IPS-15b (cell line): ENCODE measurements around the gene ATP8B1.

ENCODE experiments used
- H3K27me3 ChIP-seq: one replicate; pipeline ENCODE4 v1.6.1; 2013; ENCODE audit warnings: low read length; ENCODE audit not compliant: control insufficient read depth, insufficient read depth
- H3K36me3 ChIP-seq: one replicate; pipeline ENCODE4 v1.6.1; 2013; ENCODE audit warnings: low read length; ENCODE audit not compliant: control insufficient read depth, insufficient read depth
- H3K4me1 ChIP-seq: one replicate; pipeline ENCODE4 v1.6.1; 2013; ENCODE audit warnings: mild to moderate bottlenecking, low read length; ENCODE audit not compliant: control insufficient read depth, insufficient read depth
- H3K4me3 ChIP-seq: one replicate; pipeline ENCODE4 v1.5.1; 2013; ENCODE audit warnings: low read depth, low read length
- H3K9ac ChIP-seq: one replicate; pipeline ENCODE4 v1.6.1; 2013; ENCODE audit warnings: low read depth, mild to moderate bottlenecking, low read length
- H3K9me3 ChIP-seq: one replicate; pipeline ENCODE4 v1.6.1; 2013; ENCODE audit warnings: mild to moderate bottlenecking, low read length; ENCODE audit not compliant: control insufficient read depth, insufficient read depth

ATP8B1 gene

DNA sequence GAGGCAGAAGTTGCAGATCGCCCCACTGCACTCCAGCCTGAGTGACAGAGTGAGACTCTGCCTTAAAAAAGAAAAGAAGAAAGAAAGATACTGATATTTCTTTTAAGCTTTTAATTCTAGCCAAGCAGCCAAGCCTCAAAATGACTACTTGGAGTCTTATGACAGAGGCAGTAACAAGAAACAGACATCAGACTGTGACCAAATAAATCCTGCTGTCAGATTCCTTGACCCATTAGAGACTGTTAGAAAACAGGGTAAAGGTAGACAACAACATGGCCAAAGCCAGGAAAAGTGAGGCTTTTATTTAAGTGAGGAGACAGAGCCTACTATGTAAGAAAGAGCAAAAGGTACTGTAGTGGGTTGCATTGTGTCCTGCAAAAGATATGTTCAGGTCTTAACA is 98.1 kb downstream of the ATP8B1 start:
- Histone ChIP-seq H3K9ac (no peak overlapping the region), H3K9me3 (no peaks in the 10 kb centered on the region), H3K4me1 (no peaks in the 10 kb centered on the region), H3K4me3 (no peak overlapping the region), H3K36me3 (no peaks in the 10 kb centered on the region), H3K27me3 (no peaks in the 10 kb centered on the region)

DNA sequence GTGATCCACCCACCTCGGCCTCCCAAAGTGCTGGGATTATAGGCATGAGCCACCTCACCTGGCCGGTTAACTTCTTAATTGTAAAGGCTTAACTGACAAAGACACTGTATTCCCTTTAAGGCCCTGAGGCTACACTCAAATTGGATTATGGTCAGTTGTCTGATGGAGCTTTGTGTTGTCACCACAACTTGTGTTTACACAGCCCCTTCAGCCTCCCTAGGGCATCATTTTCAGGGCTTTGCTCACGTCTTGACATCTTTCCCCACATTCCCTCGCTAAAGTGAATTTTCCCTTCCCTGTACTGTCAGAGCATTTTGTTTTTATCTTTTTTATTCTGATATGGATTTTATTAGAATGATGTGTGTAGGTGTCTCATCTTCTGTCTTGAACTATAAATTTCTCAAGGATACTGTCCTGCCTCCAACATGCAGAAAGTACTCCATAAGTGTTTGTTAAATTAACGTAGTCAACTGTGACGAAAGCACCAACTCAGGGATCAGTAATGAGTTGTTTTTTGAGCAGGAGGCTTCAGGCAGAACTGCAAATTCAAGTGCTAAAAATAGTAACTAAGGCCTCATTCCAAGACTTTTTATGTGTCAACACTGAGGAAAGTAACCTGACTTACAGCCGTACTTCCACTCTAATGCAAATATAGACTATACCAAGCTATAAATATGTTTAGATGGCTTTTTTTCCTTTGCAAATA is 104.4 kb downstream of the ATP8B1 start:
- H3K9me3 ChIP-seq, result no peaks in the 10 kb centered on the region
- H3K27me3 ChIP-seq, result no peaks in the 10 kb centered on the region
- no peaks in the 10 kb centered on the region for H3K36me3 ChIP-seq
- H3K9ac ChIP-seq, result no peak overlapping the region
- H3K4me3 ChIP-seq, result no peak overlapping the region
- no peaks in the 10 kb centered on the region for H3K4me1 ChIP-seq

DNA sequence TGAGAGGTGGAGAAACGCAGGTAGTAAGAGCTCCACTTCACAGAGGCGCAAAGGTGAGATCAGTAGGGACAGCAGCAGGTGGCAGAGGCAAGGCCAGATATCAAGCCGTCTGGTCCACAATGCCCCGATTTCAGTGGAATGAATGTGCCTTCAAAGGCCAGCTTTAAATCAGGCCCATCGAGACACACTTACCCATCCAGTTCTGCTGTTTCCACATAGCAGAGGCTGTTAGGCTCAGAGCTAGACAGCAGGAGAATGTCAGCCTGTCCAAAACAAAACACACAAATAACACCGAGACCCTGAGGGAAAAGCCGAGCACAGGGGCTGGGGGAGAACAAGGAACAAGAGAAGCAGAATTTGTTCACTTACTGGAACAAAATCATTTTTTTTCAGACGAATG is 105.7 kb downstream of the ATP8B1 start:
- Histone ChIP-seq H3K9me3 (no peaks in the 10 kb centered on the region), H3K9ac (no peak overlapping the region), H3K36me3 (no peaks in the 10 kb centered on the region), H3K27me3 (no peaks in the 10 kb centered on the region), H3K4me1 (no peaks in the 10 kb centered on the region), H3K4me3 (no peak overlapping the region)

DNA sequence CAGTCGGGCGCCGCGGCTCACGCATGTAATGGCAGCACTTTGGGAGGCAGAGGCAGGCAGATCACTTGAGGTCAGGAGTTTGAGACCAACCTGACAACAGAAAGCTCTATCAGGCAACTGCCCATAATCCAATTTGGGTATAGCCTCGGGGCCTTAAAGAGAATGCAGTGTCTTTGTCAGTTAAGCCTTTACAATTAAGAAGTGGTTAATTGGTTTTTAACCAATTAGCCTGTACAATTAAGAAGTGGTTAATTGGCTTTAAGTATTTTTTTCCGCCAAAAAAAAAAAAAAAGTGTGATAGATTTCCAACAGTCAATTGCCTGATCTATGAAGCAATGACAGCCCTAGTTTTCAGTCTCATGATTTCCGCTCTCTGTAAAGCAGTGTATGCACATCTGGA is 106.8 kb downstream of the ATP8B1 start:
- Histone ChIP-seq H3K9me3 (no peaks in the 10 kb centered on the region), H3K27me3 (no peaks in the 10 kb centered on the region), H3K36me3 (no peaks in the 10 kb centered on the region), H3K4me3 (no peak overlapping the region), H3K4me1 (no peaks in the 10 kb centered on the region), H3K9ac (no peak overlapping the region)

DNA sequence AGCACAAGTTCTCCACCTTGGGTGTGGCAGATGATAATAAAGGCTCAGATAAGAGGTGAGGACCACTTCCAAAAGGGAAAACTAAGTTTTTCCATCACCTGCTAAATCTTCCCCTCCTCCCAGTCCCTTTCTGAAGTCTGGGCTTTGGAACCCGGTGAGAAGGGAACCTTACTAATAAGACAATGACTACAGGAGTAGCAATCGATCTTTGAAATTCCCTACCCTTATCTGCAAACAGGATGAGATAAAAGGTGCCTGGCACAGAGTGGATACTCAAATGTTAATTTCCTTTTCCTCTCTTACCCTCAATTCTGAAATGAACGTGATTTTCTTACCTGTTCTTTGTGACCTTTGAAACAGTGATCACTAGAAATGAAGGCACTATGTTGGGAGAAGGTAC is 111.8 kb downstream of the ATP8B1 start:
- Histone ChIP-seq H3K4me1 (no peaks in the 10 kb centered on the region), H3K4me3 (no peak overlapping the region), H3K9me3 (no peaks in the 10 kb centered on the region), H3K36me3 (peaks cover 2% of the 10 kb centered on the region), H3K9ac (no peak overlapping the region), H3K27me3 (no peaks in the 10 kb centered on the region)

DNA sequence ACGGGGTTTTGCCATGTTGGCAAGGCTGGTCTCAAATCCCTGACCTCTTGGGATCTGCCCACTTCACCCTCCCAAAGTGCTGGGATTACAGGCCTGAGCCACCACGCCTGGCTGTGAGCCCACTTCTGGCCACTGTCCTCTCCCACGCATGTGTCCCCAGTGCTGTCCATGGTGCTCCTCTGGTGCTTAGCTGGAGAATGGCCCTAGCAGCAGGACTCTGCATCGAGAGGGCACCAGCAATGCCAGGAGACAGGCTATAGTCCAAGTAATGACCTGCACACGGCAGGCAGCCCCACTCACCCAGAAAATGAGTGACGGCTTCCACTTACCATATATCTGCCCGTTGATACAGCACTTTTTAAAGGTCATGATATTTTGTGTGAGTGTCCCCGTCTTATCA is 115.1 kb downstream of the ATP8B1 start:
- no peaks in the 10 kb centered on the region for H3K27me3 ChIP-seq
- H3K4me3 ChIP-seq, result no peak overlapping the region
- peaks cover 2% of the 10 kb centered on the region for H3K36me3 ChIP-seq
- no peaks in the 10 kb centered on the region for H3K9me3 ChIP-seq
- H3K9ac ChIP-seq, result no peak overlapping the region
- H3K4me1 ChIP-seq, result no peaks in the 10 kb centered on the region

DNA sequence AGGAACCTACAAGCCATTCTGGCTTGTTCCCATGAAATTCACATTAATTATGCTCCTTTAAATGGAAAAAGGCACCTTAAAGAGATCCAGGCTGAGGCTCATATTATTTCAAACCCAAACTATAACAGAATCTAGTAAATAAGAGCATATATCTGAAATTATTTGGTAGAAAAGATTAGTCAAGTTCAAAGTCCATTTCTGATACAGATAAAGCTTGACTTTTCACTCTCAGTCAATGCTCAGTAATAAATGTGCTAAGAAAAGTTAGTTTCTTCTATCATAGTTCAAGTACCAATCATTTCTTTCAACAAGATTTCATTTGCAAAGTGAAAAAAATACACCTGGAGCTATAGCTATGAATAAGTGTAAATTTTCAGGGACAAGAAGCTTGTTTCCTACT is 119.6 kb downstream of the ATP8B1 start:
- Histone ChIP-seq H3K4me3 (no peak overlapping the region), H3K4me1 (no peaks in the 10 kb centered on the region), H3K9ac (no peak overlapping the region), H3K27me3 (no peaks in the 10 kb centered on the region), H3K9me3 (no peaks in the 10 kb centered on the region), H3K36me3 (peaks cover 2% of the 10 kb centered on the region)

DNA sequence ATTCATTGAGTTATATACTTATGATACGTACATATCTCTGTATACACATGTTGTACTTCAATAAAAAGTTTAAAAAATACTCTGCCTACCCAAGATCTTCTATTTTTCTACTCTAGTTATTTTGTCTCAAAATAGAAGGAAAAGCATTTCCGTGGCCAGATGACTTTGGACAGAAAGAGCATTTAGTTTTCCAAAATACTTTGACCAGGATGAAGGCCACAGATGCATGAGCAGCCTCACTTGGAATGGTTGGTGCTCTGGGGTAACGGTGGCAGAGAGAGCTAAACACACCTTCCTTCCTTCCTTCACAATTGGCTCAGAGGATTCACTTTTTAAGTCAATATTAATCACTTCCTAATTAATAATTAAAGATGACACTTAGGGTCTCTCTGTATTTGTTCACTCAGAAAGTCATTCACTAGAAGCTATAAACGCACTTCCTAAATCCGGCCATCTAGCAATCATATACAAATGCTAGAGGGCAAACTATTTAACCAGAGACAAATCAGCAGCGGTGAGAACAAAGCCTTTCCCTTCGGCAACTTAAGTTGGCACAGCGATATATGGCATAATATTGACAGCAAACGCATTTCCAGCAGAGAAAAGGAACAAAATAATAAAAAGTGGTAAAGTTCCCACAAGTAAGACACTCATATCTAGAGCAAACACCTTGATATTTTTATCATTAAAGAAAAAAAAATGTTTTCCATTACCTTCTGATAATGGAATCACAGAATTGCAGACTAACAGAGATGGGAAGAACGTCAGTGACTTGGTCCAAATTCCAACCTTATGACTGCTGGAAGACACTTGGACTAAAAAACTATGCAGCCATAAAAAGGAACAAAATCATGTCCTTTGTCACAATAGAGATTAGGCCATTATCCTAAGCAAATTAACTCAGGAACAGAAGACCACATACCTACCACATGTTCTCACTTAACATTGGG is 125.6 kb downstream of the ATP8B1 start:
- H3K4me1 ChIP-seq, result no peaks in the 10 kb centered on the region
- H3K36me3 ChIP-seq, result no peaks in the 10 kb centered on the region

DNA sequence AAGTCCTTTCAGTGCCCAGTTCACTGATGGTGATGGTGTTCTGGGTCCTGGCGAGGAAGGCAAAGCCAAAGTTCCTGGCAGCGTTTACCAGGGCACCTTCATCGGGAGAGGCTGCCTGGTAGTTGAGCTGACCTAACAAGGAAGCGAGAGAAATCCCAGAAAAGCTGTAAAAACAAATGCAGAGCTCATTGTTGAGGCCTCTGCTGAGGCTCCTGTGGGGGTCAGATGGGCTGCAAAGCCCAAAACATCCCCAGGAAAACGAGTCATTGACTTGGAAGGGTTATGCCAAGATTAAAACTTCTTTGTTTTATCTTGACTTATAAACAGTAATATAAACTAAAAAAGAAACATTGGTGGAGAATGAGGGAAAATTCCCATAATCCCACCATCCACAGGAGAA is 128.2 kb downstream of the ATP8B1 start:
- H3K36me3 ChIP-seq, result no peaks in the 10 kb centered on the region
- no peaks in the 10 kb centered on the region for H3K4me1 ChIP-seq
- H3K4me3 ChIP-seq, result no peak overlapping the region
- H3K9ac ChIP-seq, result no peak overlapping the region
- no peaks in the 10 kb centered on the region for H3K9me3 ChIP-seq
- H3K27me3 ChIP-seq, result no peaks in the 10 kb centered on the region

More for the DNA sequence above, 125.6 kb downstream of the ATP8B1 start:
- Histone ChIP-seq H3K9ac (no peak overlapping the region), H3K9me3 (no peaks in the 10 kb centered on the region), H3K4me3 (no peak overlapping the region), H3K27me3 (no peaks in the 10 kb centered on the region)

DNA sequence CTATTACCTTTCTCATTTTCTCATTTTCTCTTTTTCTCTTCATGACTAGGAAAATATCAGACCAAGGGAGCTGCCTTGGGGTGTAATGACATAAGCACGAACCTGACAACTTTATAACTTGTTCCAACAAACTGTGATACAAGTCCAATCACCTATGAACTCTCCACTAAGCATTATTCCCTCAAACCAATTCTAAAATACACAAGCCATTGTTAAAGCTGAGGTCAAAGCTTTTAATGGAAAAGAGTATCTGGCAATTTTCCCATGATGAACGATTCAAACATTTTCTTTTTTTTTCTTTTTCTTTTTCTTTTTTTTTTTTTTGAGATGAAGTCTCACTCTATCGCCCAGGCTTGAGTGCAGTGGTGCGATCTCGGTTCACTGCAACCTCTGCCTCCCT is 133.1 kb downstream of the ATP8B1 start:
- Histone ChIP-seq H3K4me1 (no peaks in the 10 kb centered on the region), H3K36me3 (no peaks in the 10 kb centered on the region), H3K9me3 (no peaks in the 10 kb centered on the region), H3K27me3 (no peaks in the 10 kb centered on the region), H3K9ac (no peak overlapping the region), H3K4me3 (no peak overlapping the region)

DNA sequence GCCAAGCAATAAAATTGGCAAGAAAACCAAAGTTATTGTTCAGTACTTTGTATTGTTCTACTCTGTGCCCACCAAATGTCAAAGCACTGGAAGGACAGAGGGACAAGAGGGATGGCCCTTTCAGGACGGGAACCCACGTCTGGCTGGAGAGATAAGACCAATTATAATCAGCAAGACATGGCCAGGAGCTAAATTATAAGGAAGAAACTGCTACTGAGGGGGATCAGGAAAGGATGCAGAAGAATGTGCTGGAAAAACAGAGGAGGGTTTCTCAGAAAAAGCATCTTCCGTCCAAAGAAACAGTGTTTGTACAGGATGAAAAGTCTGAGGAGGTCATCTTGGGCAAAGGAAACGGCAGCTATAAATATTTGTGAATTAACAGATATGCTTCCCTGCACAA is 135.1 kb downstream of the ATP8B1 start:
- no peaks in the 10 kb centered on the region for H3K27me3 ChIP-seq
- H3K36me3 ChIP-seq, result no peaks in the 10 kb centered on the region
- no peak overlapping the region for H3K4me3 ChIP-seq
- H3K9me3 ChIP-seq, result no peaks in the 10 kb centered on the region
- no peak overlapping the region for H3K9ac ChIP-seq
- H3K4me1 ChIP-seq, result no peaks in the 10 kb centered on the region
